K562 (cell line): ENCODE data around the gene DYRK1A. TPM values are rescaled to one million over a fixed set of nuclear protein-coding genes. Genes with fewer than 3 reads are reported as not detected.
A peak's percentile ranks its signal among the peaks of the same experiment; 100 is the strongest.

Source experiments
- ATAC-seq: fragments of 200-7000 bp; cut with Tn5 transposase; 3 replicates; pipeline ENCODE4 v1.9.1; 2020; ENCODE audit warnings: moderate library complexity
- BruUV-seq: library from RNA; stranded (reverse); fragments of 400-500 nt; replicated peaks from 2 replicates; lab custom pipeline; 2021; lab: Mats Ljungman, UMichigan
- CTCF ChIA-PET: fragments of 300-600 bp; formaldehyde crosslinking; extraction: SDS; loops from one replicate; lab custom pipeline; 2021; ENCODE audit warnings: low intra/inter-chr PET ratio; lab: Yijun Ruan, JAX
- POLR2A ChIA-PET: fragments of 300-600, 350-650 bp; sonication (Branson Sonifier 250); formaldehyde crosslinking; extraction: SDS; loops from one replicate; lab custom pipeline; 2021; ENCODE audit warnings: antibody characterized with exemption, inconsistent platforms; lab: Yijun Ruan, JAX
- DNase-seq, 4 experiments: peaks; one replicate each; pipeline versions ENCODE4 v3.0.0 to v3.0.0-alpha.2; 2011 to 2018; ENCODE audit warnings: low spot score in 3 of 4, mixed read lengths in 3 of 4; ENCODE audit errors: extremely low read depth in 1 of 4
- FAIRE-seq: peaks from 2 replicates; lab custom pipeline; 2011; peaks lifted over from hg19 to GRCh38; lab: Jason Lieb, UNC
- H2AFZ ChIP-seq: 2 replicates; pipeline ENCODE4 v1.6.0; 2011; ENCODE audit warnings: low read depth, low read length, control low read depth, inconsistent platforms
- H3K27ac ChIP-seq: fragments of 200-600 bp; 3 replicates; pipeline ENCODE4 v1.8.0; 2011; ENCODE audit warnings: low read depth, mild to moderate bottlenecking, control low read depth, inconsistent platforms, low read length, moderate library complexity, mixed read lengths; ENCODE audit errors: extremely low read depth
- H3K27me3 ChIP-seq, 2 experiments: fragments of 300-600 bp in 1 of 2; 2 replicates in 1 of 2; 3 replicates in 1 of 2; pipeline versions ENCODE4 v1.6.0 to v1.8.0; 2011; ENCODE audit warnings: inconsistent platforms in 2 of 2, low read length in 2 of 2, mild to moderate bottlenecking in 1 of 2, mixed read lengths in 1 of 2, moderate library complexity in 1 of 2; ENCODE audit not compliant: control insufficient read depth in 2 of 2, insufficient read depth in 2 of 2
- H3K36me3 ChIP-seq: fragments of 300-600 bp; 3 replicates; pipeline ENCODE4 v1.8.0; 2011; ENCODE audit warnings: mild to moderate bottlenecking, low read length, inconsistent platforms; ENCODE audit not compliant: control insufficient read depth, insufficient read depth
- H3K4me1 ChIP-seq, 2 experiments: fragments of 200-600 bp in 1 of 2; replicated peaks in 1 of 2; 2 replicates in 1 of 2; 3 replicates in 1 of 2; pipeline versions ENCODE4 v1.5.1 to v1.8.0; 2011; ENCODE audit warnings: inconsistent platforms in 2 of 2, low read length in 2 of 2, mild to moderate bottlenecking in 1 of 2, mixed read lengths in 1 of 2, moderate library complexity in 1 of 2; ENCODE audit not compliant: control insufficient read depth in 2 of 2, insufficient read depth in 2 of 2
- H3K4me2 ChIP-seq: 2 replicates; pipeline ENCODE4 v1.6.1; 2011; ENCODE audit warnings: low read length, control low read depth, inconsistent platforms, mixed read lengths; ENCODE audit not compliant: insufficient read depth
- H3K4me3 ChIP-seq: fragments of 200-600 bp; sonication (generic), shearing (Covaris generic); 2 replicates; pipeline ENCODE4 v1.5.1; 2016; ENCODE audit warnings: control low read depth, inconsistent platforms
- H3K79me2 ChIP-seq: fragments of 200-600 bp; 3 replicates; pipeline ENCODE4 v1.8.0; 2011; ENCODE audit warnings: low read length, inconsistent platforms; ENCODE audit not compliant: control insufficient read depth, insufficient read depth
- H3K9ac ChIP-seq, 2 experiments: 2 replicates each; pipeline versions ENCODE4 v1.6.0 to v1.6.1; 2011; ENCODE audit warnings: low read depth in 2 of 2, low read length in 2 of 2, control low read depth in 1 of 2, inconsistent platforms in 1 of 2, mild to moderate bottlenecking in 1 of 2, mixed read lengths in 1 of 2; ENCODE audit not compliant: insufficient read depth in 1 of 2
- H3K9me1 ChIP-seq: one replicate; pipeline ENCODE4 v1.6.0; 2011; ENCODE audit warnings: inconsistent platforms, mild to moderate bottlenecking, low read length, moderate library complexity; ENCODE audit not compliant: control insufficient read depth, insufficient read depth
- H3K9me3 ChIP-seq: replicated peaks from 2 replicates; pipeline ENCODE4 v1.5.1; 2011; ENCODE audit warnings: low read depth, low read length, inconsistent platforms; ENCODE audit not compliant: control insufficient read depth, insufficient read depth
- H4K20me1 ChIP-seq: replicated peaks from 2 replicates; pipeline ENCODE4 v1.6.1; 2011; ENCODE audit warnings: low read length, inconsistent platforms, mixed read lengths; ENCODE audit not compliant: control insufficient read depth, insufficient read depth
- ATF1 ChIP-seq, 2 experiments: fragments of 450-650 bp in 1 of 2; IDR thresholded peaks; 2 replicates each; pipeline ENCODE4 v1.6.1; 2016; ENCODE audit warnings: missing compliant biosample characterization in 1 of 2, missing genetic modification characterization in 1 of 2
- CREM ChIP-seq: IDR thresholded peaks from 2 replicates; pipeline ENCODE4 v1.6.1; 2014; ENCODE audit warnings: antibody characterized with exemption, low read depth
- L3MBTL2 ChIP-seq: fragments of 450-650 bp; IDR thresholded peaks from 2 replicates; pipeline ENCODE4 v1.6.1; 2016; ENCODE audit warnings: mild to moderate bottlenecking, moderate library complexity
- NFIC ChIP-seq: fragments of 450-650 bp; IDR thresholded peaks from 2 replicates; pipeline ENCODE4 v1.6.1; 2017; ENCODE audit warnings: mild to moderate bottlenecking, inconsistent platforms
- YBX1 ChIP-seq: fragments of 450-650 bp; IDR thresholded peaks from 2 replicates; pipeline ENCODE4 v1.7.1; 2016; ENCODE audit warnings: mild to moderate bottlenecking
- ZKSCAN3 ChIP-seq: fragments of 250-450 bp; sonication (Bioruptor Pico); IDR thresholded peaks from 2 replicates; pipeline ENCODE4 v1.4.0; 2020
- ZNF23 ChIP-seq: fragments of 250-450 bp; sonication (Bioruptor Pico); IDR thresholded peaks from 2 replicates; pipeline ENCODE4 v1.4.0; 2020; ENCODE audit warnings: mild to moderate bottlenecking
- WGBS: fragments of 100-300 bp; shearing (Covaris generic); methylation state at CpG from one replicate; pipeline ENCODE4 v1.1.6; 2016; ENCODE audit warnings: low coverage, mixed read lengths; ENCODE audit not compliant: insufficient coverage; ENCODE audit errors: missing lambda C conversion rate; 5-methylcytosine and 5-hydroxymethylcytosine counted together
- in situ Hi-C: fragments of 300-500 bp; cut with MboI; formaldehyde crosslinking; loops from 4 replicates; pipeline ENCODE4 v1.15.0; 2018; ENCODE audit warnings: inconsistent platforms, mixed read lengths
- intact Hi-C: fragments of 100-400 bp; cut with micrococcal nuclease; formaldehyde crosslinking; loops from 2 replicates; pipeline ENCODE4 v1.14.2; 2022
- polyA plus RNA-seq, 8 experiments: library from polyadenylated mRNA; depleted of rRNA in 4 of 8; stranded (reverse) in 5 of 8; unstranded in 3 of 8; fragments of >200 nt; fragmentation: Nextera tagmentation in 2 of 8; fragmentation: Illumina TruSeq in 1 of 8; extraction: Ambion mirVana in 2 of 8; extraction: Trizol in 1 of 8; gene quantifications; 2 replicates each; pipeline versions ENCODE4 v1.2.1 to v1.2.3, GENCODE V29; 2011 to 2014; ENCODE audit warnings: inconsistent platforms in 1 of 8, missing spikeins in 1 of 8
- total RNA-seq, 7 experiments: library from RNA; depleted of rRNA in 6 of 7; stranded (reverse); fragments of >200 nt in 6 of 7; fragmentation: Illumina TruSeq in 2 of 7; extraction: Trizol in 2 of 7; gene quantifications; 2 replicates each; pipeline versions ENCODE4 v1.2.1 to v1.2.3, GENCODE V29; 2011 to 2021; ENCODE audit warnings: low replicate concordance in 1 of 7
- TF ChIP-seq, protein P1 (sequence below): sonication (generic); formaldehyde crosslinking; IDR thresholded peaks from 2 replicates; pipeline ENCODE4 v1.8.0; 2022; ENCODE audit warnings: missing genetic modification reagents, mild to moderate bottlenecking, borderline replicate concordance
- TF ChIP-seq, protein P2 (sequence below): fragments of 450-650 bp; formaldehyde crosslinking; IDR thresholded peaks from 2 replicates; pipeline ENCODE4 v1.4.0; 2020; ENCODE audit warnings: mild to moderate bottlenecking, mixed read lengths
- TF ChIP-seq, protein P3 (sequence below): sonication (generic); formaldehyde crosslinking; IDR thresholded peaks from 2 replicates; pipeline ENCODE4 v1.8.0; 2022; ENCODE audit warnings: missing genetic modification reagents, mild to moderate bottlenecking, moderate library complexity, borderline replicate concordance
- TF ChIP-seq, protein P4 (sequence below): sonication (generic); formaldehyde crosslinking; IDR thresholded peaks from 2 replicates; pipeline ENCODE4 v1.8.1; 2023; ENCODE audit warnings: mild to moderate bottlenecking, missing genetic modification reagents
- TF ChIP-seq, protein P5 (sequence below), 2 experiments: fragments of 450-650 bp; conservative IDR thresholded peaks; 2 replicates each; pipeline ENCODE4 v1.6.1; 2017; ENCODE audit warnings: mild to moderate bottlenecking in 2 of 2, moderate library complexity in 2 of 2
- TF ChIP-seq, protein P6 (sequence below): fragments of 450-650 bp; IDR thresholded peaks from 2 replicates; pipeline ENCODE4 v1.6.1; 2016

DYRK1A gene
- total and polyA plus RNA-seq, 9 of the 15 experiments (the other 6 are each of a cell fraction or from before 2014, with no cell fraction given) = 3.7 to 64.8 (median 42.3) TPM

DNA sequence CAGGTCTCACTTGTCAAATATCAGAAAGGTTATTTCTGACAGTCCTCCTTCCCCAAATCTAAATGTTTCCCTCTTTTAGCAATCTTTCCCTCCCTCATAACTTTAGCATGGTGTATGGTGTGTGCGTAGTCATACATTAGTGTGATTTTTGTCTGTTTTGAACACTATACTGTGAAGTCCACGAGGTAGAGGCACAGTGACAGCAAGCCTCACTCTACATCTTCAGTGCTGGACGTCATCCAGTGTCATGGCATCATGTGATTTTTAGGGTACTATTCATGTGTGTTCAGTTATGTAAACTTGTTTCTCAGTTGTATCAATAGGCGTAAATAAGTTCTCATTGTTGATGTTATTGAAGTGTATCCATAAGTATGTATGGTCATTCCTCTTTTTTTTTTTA lies 39.1 kb downstream of the DYRK1A start:
- H3K9me1 ChIP-seq = no peaks in the 10 kb centered on the region
- no TSS peak for BruUV-seq
- DNase-seq = peak in 1 of 4 experiments; percentile 34
- peaks cover 2% of the 10 kb centered on the region; the same call in 1 of the 3 replicates for H3K36me3 ChIP-seq
- WGBS = 56% methylated on average over 4 of the region's 4 CpGs
- intact Hi-C loops = loop anchor here (5.0 kb wide), 1 partner anchor 42 kb away; no protein-coding TSS in a partner anchor
- no peak overlapping the region for H3K9ac ChIP-seq
- in situ Hi-C loops = no loop called here
- H3K79me2 ChIP-seq = peaks cover 100% of the 10 kb centered on the region
- peaks cover 39% of the 10 kb centered on the region for H4K20me1 ChIP-seq
- CTCF ChIA-PET = no interaction called here
- H3K4me2 ChIP-seq = no peak overlapping the region
- peaks cover 3 to 15% of the 10 kb centered on the region in 2 experiments for H3K4me1 ChIP-seq
- POLR2A ChIA-PET = interaction anchor here (0.7 to 5.0 kb wide), 5 partner anchors 8 to 1687 kb away, joined by 3 to 40 read pairs (median 4); no protein-coding TSS in a partner anchor
- no peaks in the 10 kb centered on the region; the same call in 1 of the 2 replicates for H3K9me3 ChIP-seq
- no peak overlapping the region for H3K27ac ChIP-seq
- peak; percentile 69 for ATAC-seq
- H3K4me3 ChIP-seq = no peak overlapping the region
- no peaks in the 10 kb centered on the region for H3K27me3 ChIP-seq
- H2AFZ ChIP-seq = no peak overlapping the region
- FAIRE-seq = peak; percentile 46
- 0 out of 2 replicates have a peak, but pooled peaks have one; percentile 5 for TF ChIP-seq NFIC
- TF ChIP-seq, protein P1, sequence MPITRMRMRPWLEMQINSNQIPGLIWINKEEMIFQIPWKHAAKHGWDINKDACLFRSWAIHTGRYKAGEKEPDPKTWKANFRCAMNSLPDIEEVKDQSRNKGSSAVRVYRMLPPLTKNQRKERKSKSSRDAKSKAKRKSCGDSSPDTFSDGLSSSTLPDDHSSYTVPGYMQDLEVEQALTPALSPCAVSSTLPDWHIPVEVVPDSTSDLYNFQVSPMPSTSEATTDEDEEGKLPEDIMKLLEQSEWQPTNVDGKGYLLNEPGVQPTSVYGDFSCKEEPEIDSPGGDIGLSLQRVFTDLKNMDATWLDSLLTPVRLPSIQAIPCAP (CRISPR knock-in tag) = no peak
- TF ChIP-seq, protein P2, sequence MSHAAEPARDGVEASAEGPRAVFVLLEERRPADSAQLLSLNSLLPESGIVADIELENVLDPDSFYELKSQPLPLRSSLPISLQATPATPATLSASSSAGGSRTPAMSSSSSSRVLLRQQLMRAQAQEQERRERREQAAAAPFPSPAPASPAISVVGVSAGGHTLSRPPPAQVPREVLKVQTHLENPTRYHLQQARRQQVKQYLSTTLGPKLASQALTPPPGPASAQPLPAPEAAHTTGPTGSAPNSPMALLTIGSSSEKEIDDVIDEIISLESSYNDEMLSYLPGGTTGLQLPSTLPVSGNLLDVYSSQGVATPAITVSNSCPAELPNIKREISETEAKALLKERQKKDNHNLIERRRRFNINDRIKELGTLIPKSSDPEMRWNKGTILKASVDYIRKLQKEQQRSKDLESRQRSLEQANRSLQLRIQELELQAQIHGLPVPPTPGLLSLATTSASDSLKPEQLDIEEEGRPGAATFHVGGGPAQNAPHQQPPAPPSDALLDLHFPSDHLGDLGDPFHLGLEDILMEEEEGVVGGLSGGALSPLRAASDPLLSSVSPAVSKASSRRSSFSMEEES (CRISPR knock-in tag) = peak; percentile 12; the same call in 1 of the 2 replicates
- TF ChIP-seq, protein P3, sequence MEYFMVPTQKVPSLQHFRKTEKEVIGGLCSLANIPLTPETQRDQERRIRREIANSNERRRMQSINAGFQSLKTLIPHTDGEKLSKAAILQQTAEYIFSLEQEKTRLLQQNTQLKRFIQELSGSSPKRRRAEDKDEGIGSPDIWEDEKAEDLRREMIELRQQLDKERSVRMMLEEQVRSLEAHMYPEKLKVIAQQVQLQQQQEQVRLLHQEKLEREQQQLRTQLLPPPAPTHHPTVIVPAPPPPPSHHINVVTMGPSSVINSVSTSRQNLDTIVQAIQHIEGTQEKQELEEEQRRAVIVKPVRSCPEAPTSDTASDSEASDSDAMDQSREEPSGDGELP (CRISPR knock-in tag) = no peak
- TF ChIP-seq, protein P4, sequence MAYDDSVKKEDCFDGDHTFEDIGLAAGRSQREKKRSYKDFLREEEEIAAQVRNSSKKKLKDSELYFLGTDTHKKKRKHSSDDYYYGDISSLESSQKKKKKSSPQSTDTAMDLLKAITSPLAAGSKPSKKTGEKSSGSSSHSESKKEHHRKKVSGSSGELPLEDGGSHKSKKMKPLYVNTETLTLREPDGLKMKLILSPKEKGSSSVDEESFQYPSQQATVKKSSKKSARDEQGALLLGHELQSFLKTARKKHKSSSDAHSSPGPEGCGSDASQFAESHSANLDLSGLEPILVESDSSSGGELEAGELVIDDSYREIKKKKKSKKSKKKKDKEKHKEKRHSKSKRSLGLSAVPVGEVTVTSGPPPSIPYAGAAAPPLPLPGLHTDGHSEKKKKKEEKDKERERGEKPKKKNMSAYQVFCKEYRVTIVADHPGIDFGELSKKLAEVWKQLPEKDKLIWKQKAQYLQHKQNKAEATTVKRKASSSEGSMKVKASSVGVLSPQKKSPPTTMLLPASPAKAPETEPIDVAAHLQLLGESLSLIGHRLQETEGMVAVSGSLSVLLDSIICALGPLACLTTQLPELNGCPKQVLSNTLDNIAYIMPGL = no peak
- TF ChIP-seq, protein P5, sequence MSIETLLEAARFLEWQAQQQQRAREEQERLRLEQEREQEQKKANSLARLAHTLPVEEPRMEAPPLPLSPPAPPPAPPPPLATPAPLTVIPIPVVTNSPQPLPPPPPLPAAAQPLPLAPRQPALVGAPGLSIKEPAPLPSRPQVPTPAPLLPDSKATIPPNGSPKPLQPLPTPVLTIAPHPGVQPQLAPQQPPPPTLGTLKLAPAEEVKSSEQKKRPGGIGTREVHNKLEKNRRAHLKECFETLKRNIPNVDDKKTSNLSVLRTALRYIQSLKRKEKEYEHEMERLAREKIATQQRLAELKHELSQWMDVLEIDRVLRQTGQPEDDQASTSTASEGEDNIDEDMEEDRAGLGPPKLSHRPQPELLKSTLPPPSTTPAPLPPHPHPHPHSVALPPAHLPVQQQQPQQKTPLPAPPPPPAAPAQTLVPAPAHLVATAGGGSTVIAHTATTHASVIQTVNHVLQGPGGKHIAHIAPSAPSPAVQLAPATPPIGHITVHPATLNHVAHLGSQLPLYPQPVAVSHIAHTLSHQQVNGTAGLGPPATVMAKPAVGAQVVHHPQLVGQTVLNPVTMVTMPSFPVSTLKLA (conservative IDR thresholded peaks at IDR 0.05) = 0 out of 4 replicates have a peak, but pooled peaks of 1 of the 2 experiments have one; percentile 21
- no peak for TF ChIP-seq ATF1 (CRISPR knock-in tag; IDR thresholded peaks at IDR 0.05)
- 0 out of 2 replicates have a peak, but pooled peaks have one; percentile 17 for TF ChIP-seq ATF1 (tag; IDR thresholded peaks at IDR 0.05)
- TF ChIP-seq ZKSCAN3 (CRISPR knock-in tag) = no peak
- TF ChIP-seq ZNF23 (CRISPR knock-in tag) = no peak
- TF ChIP-seq YBX1 = no peak
- no peak for TF ChIP-seq L3MBTL2
- TF ChIP-seq, protein P6, sequence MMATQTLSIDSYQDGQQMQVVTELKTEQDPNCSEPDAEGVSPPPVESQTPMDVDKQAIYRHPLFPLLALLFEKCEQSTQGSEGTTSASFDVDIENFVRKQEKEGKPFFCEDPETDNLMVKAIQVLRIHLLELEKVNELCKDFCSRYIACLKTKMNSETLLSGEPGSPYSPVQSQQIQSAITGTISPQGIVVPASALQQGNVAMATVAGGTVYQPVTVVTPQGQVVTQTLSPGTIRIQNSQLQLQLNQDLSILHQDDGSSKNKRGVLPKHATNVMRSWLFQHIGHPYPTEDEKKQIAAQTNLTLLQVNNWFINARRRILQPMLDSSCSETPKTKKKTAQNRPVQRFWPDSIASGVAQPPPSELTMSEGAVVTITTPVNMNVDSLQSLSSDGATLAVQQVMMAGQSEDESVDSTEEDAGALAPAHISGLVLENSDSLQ = 0 out of 2 replicates have a peak, but pooled peaks have one; percentile 6
- 0 out of 2 replicates have a peak, but pooled peaks have one; percentile 26 for TF ChIP-seq CREM
